ENCODE results near the gene GHITM.

GRCh38 chr10:84175436-84175835 lies 36.1 kb downstream of the GHITM start:
- no peak for TF ChIP-seq IRF2 (CRISPR knock-in tag; IDR thresholded peaks at IDR 0.05)
- TF ChIP-seq ZFY (CRISPR knock-in tag; IDR thresholded peaks at IDR 0.05) = no peak
- no peak for TF ChIP-seq CTCF (CRISPR knock-in tag; IDR thresholded peaks at IDR 0.05)
- no peak for TF ChIP-seq MED8 (CRISPR knock-in tag; IDR thresholded peaks at IDR 0.05; ENCODE audit: insufficient replicate concordance)
- no peak for TF ChIP-seq ZBTB38 (CRISPR knock-in tag; IDR thresholded peaks at IDR 0.05)
- no peak for TF ChIP-seq SKIL (CRISPR knock-in tag; IDR thresholded peaks at IDR 0.05; ENCODE audit: borderline replicate concordance)
- TF ChIP-seq ZNF776 (CRISPR knock-in tag; IDR thresholded peaks at IDR 0.05) = no peak
- no peak for TF ChIP-seq ATRX (CRISPR knock-in tag; IDR thresholded peaks at IDR 0.05; ENCODE audit: borderline replicate concordance)
- TF ChIP-seq MYC (CRISPR knock-in tag; IDR thresholded peaks at IDR 0.05; ENCODE audit: borderline replicate concordance) = no peak
- TF ChIP-seq NCOA1 (CRISPR knock-in tag; IDR thresholded peaks at IDR 0.05) = no peak
- TF ChIP-seq POLR2A (IDR thresholded peaks at IDR 0.05; ENCODE audit: insufficient read depth in 1 of 2, low read depth in 2 of 2, low read length in 2 of 2) = no peak
- no peak for TF ChIP-seq GLI4 (CRISPR knock-in tag; IDR thresholded peaks at IDR 0.05; ENCODE audit: borderline replicate concordance)
- no peak for TF ChIP-seq ATF7 (IDR thresholded peaks at IDR 0.05)
- TF ChIP-seq ATF7 (CRISPR knock-in tag; IDR thresholded peaks at IDR 0.05) = no peak

Measured in HepG2 (cell line).